IMR-90 (cell line): ENCODE measurements around the gene HOXA10. TPM values are rescaled to one million over a fixed set of nuclear protein-coding genes. Genes with fewer than 3 reads are reported as not detected.

Experiments
- FOS ChIP-seq: fragments of 150-350 bp; IDR thresholded peaks from 2 replicates; pipeline ENCODE4 v1.6.1; 2016; ENCODE audit warnings: low read depth, low read length
- polyA plus RNA-seq, 3 experiments: library from polyadenylated mRNA; depleted of rRNA; stranded (reverse); fragments of >200 nt; gene quantifications; 2 replicates each; pipeline ENCODE4 v1.2.3, GENCODE V29; 2012; ENCODE audit warnings: low replicate concordance in 1 of 3
- total RNA-seq: library from RNA; depleted of rRNA; stranded (reverse); fragments of >200 nt; gene quantifications from 2 replicates; pipeline ENCODE4 v1.2.3, GENCODE V29; 2012
- TF ChIP-seq, protein P1 (sequence below): fragments of 150-350 bp; IDR thresholded peaks from 2 replicates; pipeline ENCODE4 v1.6.1; 2017; ENCODE audit warnings: mild to moderate bottlenecking, antibody characterized with exemption, low read length, low read depth

Gene HOXA10
- total and polyA plus RNA-seq, 2 of the 4 experiments (the other 2 are of a cell fraction): 0.10 to 0.18 TPM

DNA sequence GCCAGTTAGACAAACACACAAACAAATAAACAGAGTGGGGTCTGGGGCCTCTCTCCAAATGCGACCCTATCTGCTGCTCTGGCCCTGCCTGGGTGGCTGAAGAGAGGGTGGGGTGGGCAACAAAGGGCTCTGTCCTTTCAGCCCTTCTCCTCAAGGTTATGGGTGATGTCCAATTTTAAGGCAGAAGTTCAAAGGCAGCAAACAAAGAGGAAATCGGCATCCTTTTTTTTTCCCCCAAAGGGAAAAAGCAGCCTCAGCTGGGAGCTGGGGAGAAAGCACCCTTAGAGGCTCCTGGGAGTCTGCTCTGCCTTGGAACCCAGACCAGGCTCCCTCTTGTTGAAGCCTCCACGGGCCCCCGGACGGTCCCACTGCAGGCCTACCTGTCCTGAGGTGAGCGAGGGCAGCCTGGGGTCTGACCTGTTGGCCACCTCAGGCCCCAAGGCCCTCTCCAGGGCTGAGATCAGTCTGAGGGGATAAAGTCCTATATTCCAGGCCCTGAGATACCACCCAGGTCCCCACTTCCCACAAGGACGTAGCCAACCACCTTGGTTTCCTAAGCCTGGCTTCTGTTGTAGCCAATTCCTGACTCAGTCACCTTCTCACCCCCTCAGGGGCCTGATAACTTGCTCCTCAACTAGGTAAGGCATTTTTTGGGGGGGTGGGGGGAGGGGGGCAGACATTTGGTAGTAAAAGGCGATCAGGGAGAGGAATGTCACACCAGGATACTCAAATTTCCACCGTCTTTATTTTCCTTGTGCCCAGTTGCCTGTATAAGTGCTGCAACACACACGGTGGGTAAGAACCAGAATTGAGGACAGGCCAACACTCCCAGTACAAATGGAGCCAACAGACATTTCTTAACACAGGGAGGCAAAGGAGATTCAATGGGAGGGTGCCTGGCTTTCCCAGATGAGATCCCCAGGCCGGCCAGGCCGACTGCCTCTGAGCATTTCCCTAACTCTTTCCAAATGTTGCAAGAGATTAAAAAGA lies 6.6 kb upstream of the HOXA10 start (continued):
- TF ChIP-seq, protein P1, sequence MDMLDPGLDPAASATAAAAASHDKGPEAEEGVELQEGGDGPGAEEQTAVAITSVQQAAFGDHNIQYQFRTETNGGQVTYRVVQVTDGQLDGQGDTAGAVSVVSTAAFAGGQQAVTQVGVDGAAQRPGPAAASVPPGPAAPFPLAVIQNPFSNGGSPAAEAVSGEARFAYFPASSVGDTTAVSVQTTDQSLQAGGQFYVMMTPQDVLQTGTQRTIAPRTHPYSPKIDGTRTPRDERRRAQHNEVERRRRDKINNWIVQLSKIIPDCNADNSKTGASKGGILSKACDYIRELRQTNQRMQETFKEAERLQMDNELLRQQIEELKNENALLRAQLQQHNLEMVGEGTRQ: no peak
- TF ChIP-seq FOS: no peak
